Measurements from ENCODE around the gene PCSK1N.

The PCSK1N gene

GRCh38 chrX:48787505-48788443, 47.6 kb downstream of the PCSK1N start:
- DNase-seq, result no peak

- no peak for DNase-seq
Observed at GRCh38 chrX:48786825-48787504, 48.4 kb downstream of the PCSK1N start.

- DNase-seq, result no peak
Observed at GRCh38 chrX:48786341-48786800, 49.0 kb downstream of the PCSK1N start, which contains the start of gene GATA1. GATA1 (plus strand) TSS chrX:48786590; CDS start chrX:48791110, 4,520 bp downstream.

GRCh38 chrX:48785540-48786214, 49.7 kb downstream of the PCSK1N start:
- no peak for DNase-seq

DNA sequence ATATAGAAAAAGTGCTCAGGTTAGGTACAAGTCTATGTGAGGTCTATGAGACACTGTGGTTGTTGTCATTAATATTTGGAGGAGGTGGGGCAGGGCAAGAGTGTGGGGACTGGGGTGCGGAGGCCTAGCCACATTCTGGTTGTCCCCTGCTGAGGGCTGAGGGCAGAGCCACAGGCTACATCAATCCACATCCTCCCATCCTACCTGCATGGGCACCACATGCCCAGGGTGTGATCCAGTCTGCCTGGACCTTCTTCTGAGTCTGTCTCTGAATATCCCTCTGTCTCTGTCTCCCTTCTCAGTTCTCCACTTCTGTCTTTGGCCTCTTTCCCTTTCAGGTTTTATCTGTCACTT, 50.2 kb downstream of the PCSK1N start:
- DNase-seq, result no peak

GRCh38 chrX:48784726-48785125, 50.7 kb downstream of the PCSK1N start:
- DNase-seq, result no peak

GRCh38 chrX:48782795-48783194, 52.6 kb downstream of the PCSK1N start:
- no peak for DNase-seq

DNA sequence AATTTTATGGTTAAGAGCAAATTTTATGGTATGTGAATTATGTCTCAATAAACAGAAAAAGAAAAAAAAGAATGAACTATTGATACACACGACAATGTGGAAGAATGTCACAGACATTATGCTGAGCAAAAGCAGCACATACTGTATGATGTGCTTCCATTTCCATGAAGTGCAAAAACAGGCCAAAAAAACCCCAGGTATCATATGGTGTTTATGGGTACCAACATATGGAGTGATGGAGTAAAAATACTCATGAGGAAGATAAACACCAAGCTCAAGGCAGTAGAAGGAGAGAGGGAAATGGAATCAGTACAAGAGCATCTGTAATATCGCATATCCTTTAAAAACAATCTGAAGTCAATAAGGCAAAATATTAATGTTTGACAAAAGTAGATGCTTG, 53.2 kb downstream of the PCSK1N start:
- no peak for DNase-seq

DNA sequence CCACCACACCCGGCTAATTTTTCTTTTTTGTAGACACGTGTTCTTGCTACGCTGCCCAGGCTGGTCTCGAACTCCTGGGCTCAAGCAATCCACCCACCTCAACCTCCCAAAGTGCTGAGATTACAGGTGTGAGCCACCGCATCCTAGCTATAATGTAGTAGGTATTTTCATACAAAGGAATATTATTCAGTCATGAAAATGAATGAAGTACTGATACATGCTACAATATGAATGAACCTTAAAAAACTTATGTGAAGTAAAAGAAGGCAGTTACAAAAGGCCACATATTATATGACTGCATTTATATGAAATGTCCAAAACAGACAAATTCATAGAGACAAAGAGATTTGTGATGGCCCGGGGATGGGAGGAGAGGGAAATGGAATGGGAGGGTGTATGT, 53.7 kb downstream of the PCSK1N start:
- no peak for DNase-seq
